MM.1S (cell line): ENCODE results near the gene SH3TC1.

Experiments used
- CTCF ChIP-seq: fragments of 300-600 bp; sonication (generic); IDR thresholded peaks from 2 replicates; pipeline ENCODE4 v1.5.1; 2016; ENCODE audit warnings: antibody characterized with exemption, low read length, mixed read lengths
- EZH2 ChIP-seq: fragments of 300-600 bp; sonication (generic); optimal IDR thresholded peaks from 2 replicates; pipeline ENCODE3; 2017; ENCODE audit warnings: low read depth, mild to moderate bottlenecking, antibody characterized with exemption, low read length, mixed read lengths
- EZH2phosphoT487 ChIP-seq: fragments of 300-600 bp; sonication (generic); IDR thresholded peaks from 2 replicates; pipeline ENCODE4 v1.6.1; 2018; ENCODE audit warnings: antibody characterized with exemption, low read length

- TF ChIP-seq EZH2, result no peak
- no peak for TF ChIP-seq CTCF
- TF ChIP-seq EZH2phosphoT487, result no peak
These were observed 27.8 kb upstream of the SH3TC1 start for GRCh38 chr4:8171266-8171665.
